Measurements from ENCODE around the gene LRMDA. TPM values are rescaled to one million over a fixed set of nuclear protein-coding genes. Genes with fewer than 3 reads are reported as not detected.

LRMDA gene
- total RNA-seq, 1 donor from 2014 or later = 5.2 TPM

DNA sequence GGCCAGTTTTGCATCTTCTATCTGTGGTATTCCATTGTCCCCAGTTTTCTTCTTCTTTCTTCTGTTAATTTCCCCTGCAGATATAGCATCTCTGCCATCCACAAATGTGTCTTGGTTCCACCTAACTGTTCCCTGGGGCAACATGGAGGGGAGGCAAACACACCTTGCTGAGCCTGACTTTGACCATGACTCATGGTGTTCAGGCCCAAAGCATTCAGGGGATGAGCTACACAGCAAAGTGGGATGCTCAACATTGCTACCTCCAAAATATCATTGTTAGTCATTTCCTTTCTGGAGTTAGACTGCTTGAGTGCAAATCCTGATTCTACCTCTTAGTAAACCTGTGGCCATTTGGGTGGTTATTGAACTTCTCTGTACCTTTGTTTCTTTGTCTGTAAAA is 542.7 kb downstream of the LRMDA start:
- no peak overlapping the region for H3K27ac ChIP-seq
- TF ChIP-seq, protein P1, sequence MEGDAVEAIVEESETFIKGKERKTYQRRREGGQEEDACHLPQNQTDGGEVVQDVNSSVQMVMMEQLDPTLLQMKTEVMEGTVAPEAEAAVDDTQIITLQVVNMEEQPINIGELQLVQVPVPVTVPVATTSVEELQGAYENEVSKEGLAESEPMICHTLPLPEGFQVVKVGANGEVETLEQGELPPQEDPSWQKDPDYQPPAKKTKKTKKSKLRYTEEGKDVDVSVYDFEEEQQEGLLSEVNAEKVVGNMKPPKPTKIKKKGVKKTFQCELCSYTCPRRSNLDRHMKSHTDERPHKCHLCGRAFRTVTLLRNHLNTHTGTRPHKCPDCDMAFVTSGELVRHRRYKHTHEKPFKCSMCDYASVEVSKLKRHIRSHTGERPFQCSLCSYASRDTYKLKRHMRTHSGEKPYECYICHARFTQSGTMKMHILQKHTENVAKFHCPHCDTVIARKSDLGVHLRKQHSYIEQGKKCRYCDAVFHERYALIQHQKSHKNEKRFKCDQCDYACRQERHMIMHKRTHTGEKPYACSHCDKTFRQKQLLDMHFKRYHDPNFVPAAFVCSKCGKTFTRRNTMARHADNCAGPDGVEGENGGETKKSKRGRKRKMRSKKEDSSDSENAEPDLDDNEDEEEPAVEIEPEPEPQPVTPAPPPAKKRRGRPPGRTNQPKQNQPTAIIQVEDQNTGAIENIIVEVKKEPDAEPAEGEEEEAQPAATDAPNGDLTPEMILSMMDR (IDR thresholded peaks at IDR 0.05) = no peak
- no peak for TF ChIP-seq EZH2phosphoT487 (IDR thresholded peaks at IDR 0.05)
- TF ChIP-seq EZH2 (IDR thresholded peaks at IDR 0.05) = no peak
- H3K9ac ChIP-seq = no peak overlapping the region
- H3K4me1 ChIP-seq = no peaks in the 10 kb centered on the region
- H3K9me3 ChIP-seq (ENCODE audit: low read depth) = no peaks in the 10 kb centered on the region
- Mint-ChIP-seq H3K36me3 (no peaks in the 10 kb centered on the region), H3K4me1 (peaks cover 14% of the 10 kb centered on the region), H3K9me3 (no peaks in the 10 kb centered on the region), H3K27me3 (ENCODE audit: insufficient read depth, low read depth) (no peaks in the 10 kb centered on the region), H3K4me3 (no peak overlapping the region), H3K27ac (no peak overlapping the region)
- no peak overlapping the region for H2AFZ ChIP-seq (replicated peaks)
- no peak overlapping the region for H3K4me2 ChIP-seq
- H3K79me2 ChIP-seq (ENCODE audit: low read depth) = no peaks in the 10 kb centered on the region
- no peaks in the 10 kb centered on the region for H3F3A ChIP-seq (ENCODE audit: low read depth)
- H3K36me3 ChIP-seq = no peaks in the 10 kb centered on the region
- no peaks in the 10 kb centered on the region for H3K27me3 ChIP-seq
- no peak for DNase-seq (ENCODE audit: low spot score)
- H4K20me1 ChIP-seq (ENCODE audit: low read depth) = no peaks in the 10 kb centered on the region
- no peak overlapping the region for H3K4me3 ChIP-seq

DNA sequence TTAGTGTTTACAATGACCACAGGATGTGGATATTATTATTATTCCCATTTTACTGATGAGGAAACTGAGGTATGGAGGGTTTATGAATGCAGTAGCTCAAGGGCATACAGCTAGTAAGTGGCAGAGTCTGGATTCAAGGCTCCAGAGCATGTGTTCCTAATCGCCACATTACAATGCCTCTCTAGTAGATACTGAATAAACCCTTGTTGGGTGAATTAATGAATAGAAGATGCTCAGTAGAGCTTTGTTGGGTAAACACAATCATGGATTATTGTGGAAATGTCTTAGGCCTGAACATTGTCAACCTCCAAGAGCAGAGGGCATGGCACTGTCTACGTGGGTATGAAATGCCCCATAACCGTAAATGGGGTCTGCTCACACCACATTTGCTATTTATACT is 545.3 kb downstream of the LRMDA start:
- Mint-ChIP-seq H3K4me1 (peaks cover 26% of the 10 kb centered on the region), H3K27ac (no peak overlapping the region), H3K9me3 (no peaks in the 10 kb centered on the region), H3K27me3 (ENCODE audit: insufficient read depth, low read depth) (no peaks in the 10 kb centered on the region), H3K36me3 (no peaks in the 10 kb centered on the region), H3K4me3 (no peak overlapping the region)
- H3K9me3 ChIP-seq (ENCODE audit: low read depth) = no peaks in the 10 kb centered on the region
- no peaks in the 10 kb centered on the region for H3K4me1 ChIP-seq
- no peak overlapping the region for H3K9ac ChIP-seq
- no peak overlapping the region for H3K4me2 ChIP-seq
- H3K27ac ChIP-seq = no peak overlapping the region
- no peaks in the 10 kb centered on the region for H4K20me1 ChIP-seq (ENCODE audit: low read depth)
- no peak overlapping the region for H3K4me3 ChIP-seq
- no peaks in the 10 kb centered on the region for H3K27me3 ChIP-seq
- no peak overlapping the region for H2AFZ ChIP-seq (replicated peaks)
- TF ChIP-seq EZH2phosphoT487 (IDR thresholded peaks at IDR 0.05) (no peak), EZH2 (IDR thresholded peaks at IDR 0.05) (no peak)
- TF ChIP-seq, protein P1 (IDR thresholded peaks at IDR 0.05) = no peak
- H3F3A ChIP-seq (ENCODE audit: low read depth) = no peaks in the 10 kb centered on the region
- H3K36me3 ChIP-seq = no peaks in the 10 kb centered on the region
- no peaks in the 10 kb centered on the region for H3K79me2 ChIP-seq (ENCODE audit: low read depth)
- no peak for DNase-seq (ENCODE audit: low spot score)

DNA sequence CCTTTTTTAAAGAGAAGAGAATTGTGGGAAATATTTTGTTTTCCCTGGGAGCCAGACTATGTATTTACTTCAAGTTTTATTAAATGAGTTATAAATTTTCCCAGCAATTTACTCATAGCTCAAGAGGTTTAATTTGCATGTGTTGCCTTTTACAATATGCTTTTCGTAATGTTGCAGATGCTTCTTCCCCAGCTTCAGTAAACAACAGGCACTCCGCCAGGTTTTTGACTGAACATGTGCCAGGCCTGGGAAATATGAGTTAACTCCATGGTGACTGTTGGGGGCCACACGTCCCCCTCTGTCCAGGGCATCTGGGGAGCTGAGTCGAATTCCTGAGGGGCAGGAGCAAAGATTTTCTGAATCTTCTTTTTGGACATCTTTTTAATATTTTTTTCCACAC is 545.7 kb downstream of the LRMDA start:
- Histone ChIP-seq H2AFZ (replicated peaks) (no peak overlapping the region), H3K4me3 (no peak overlapping the region), H3F3A (ENCODE audit: low read depth) (no peaks in the 10 kb centered on the region), H3K4me2 (no peak overlapping the region), H3K27me3 (no peaks in the 10 kb centered on the region), H4K20me1 (ENCODE audit: low read depth) (no peaks in the 10 kb centered on the region), H3K9me3 (ENCODE audit: low read depth) (no peaks in the 10 kb centered on the region), H3K4me1 (no peaks in the 10 kb centered on the region), H3K79me2 (ENCODE audit: low read depth) (no peaks in the 10 kb centered on the region), H3K27ac (no peak overlapping the region), H3K9ac (no peak overlapping the region), H3K36me3 (no peaks in the 10 kb centered on the region)
- no peaks in the 10 kb centered on the region for H3K9me3 Mint-ChIP-seq
- no peak overlapping the region for H3K4me3 Mint-ChIP-seq
- no peaks in the 10 kb centered on the region for H3K27me3 Mint-ChIP-seq (ENCODE audit: insufficient read depth, low read depth)
- DNase-seq (ENCODE audit: low spot score) = no peak
- TF ChIP-seq EZH2phosphoT487 (IDR thresholded peaks at IDR 0.05) (no peak), EZH2 (IDR thresholded peaks at IDR 0.05) (no peak)
- TF ChIP-seq, protein P1 (IDR thresholded peaks at IDR 0.05) = no peak
- no peaks in the 10 kb centered on the region for H3K36me3 Mint-ChIP-seq
- peaks cover 22% of the 10 kb centered on the region for H3K4me1 Mint-ChIP-seq
- no peak overlapping the region for H3K27ac Mint-ChIP-seq

Measured in neural progenitor cell (in vitro differentiated cells).